ENCODE results near the gene STRN3. TPM values are rescaled to one million over a fixed set of nuclear protein-coding genes. Genes with fewer than 3 reads are reported as not detected.

Gene STRN3
- total and polyA plus RNA-seq, 10 of the 15 experiments (the other 5 are each of a cell fraction or from before 2014, with no cell fraction given), result 7.8 to 27.9 (median 14.1) TPM

DNA sequence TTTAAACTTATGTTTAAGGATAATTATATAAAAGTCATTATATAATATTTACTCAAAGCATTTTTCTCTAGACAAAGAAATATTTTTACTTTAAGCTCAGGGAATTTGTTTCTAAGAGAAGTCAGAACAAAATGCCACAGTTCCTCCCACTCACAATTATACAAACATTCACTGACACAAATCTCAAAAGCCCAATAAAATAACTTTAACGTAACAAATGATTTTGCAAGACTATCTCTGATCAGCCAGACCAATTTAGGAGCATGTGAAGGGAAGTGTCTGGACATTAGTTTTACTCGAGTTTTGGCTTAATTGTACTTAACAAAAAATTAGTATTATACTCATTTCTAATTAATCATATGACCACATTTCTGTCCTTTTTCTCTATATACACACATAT is 110.6 kb downstream of the STRN3 start:
- Histone ChIP-seq H3K9me3 (replicated peaks; ENCODE audit: control insufficient read depth, insufficient read depth, low read length) (no peaks in the 10 kb centered on the region), H3K4me3 (no peak overlapping the region), H3K4me2 (ENCODE audit: control insufficient read depth, insufficient read depth) (no peak overlapping the region), H3K4me1 (ENCODE audit: control insufficient read depth, insufficient read depth, low read length) (no peaks in the 10 kb centered on the region), H2AFZ (ENCODE audit: control insufficient read depth, low read depth, low read length) (no peak overlapping the region), H3K36me3 (ENCODE audit: control insufficient read depth in 2 of 2, insufficient read depth in 2 of 2, low read length in 1 of 2) (peaks cover 1 to 14% of the 10 kb centered on the region in 2 experiments), H3K27me3 (replicated peaks in 1 of 2; ENCODE audit: control insufficient read depth in 2 of 2, insufficient read depth in 2 of 2, low read length in 1 of 2) (no peaks in the 10 kb centered on the region), H4K20me1 (ENCODE audit: control insufficient read depth, insufficient read depth) (no peaks in the 10 kb centered on the region), H3K79me2 (ENCODE audit: control insufficient read depth, insufficient read depth, low read length) (no peaks in the 10 kb centered on the region), H3K9ac (ENCODE audit: control insufficient read depth, insufficient read depth, low read length) (no peak overlapping the region), H3K27ac (ENCODE audit: control insufficient read depth, insufficient read depth) (no peak overlapping the region)
- TF ChIP-seq SMAD5 (IDR thresholded peaks at IDR 0.05; ENCODE audit: low read depth) (no peak), BCL11A (IDR thresholded peaks at IDR 0.05; ENCODE audit: low read depth, low read length) (no peak), MTA2 (IDR thresholded peaks at IDR 0.05; ENCODE audit: low read depth) (no peak), ZNF622 (IDR thresholded peaks at IDR 0.05) (no peak)
- TF ChIP-seq, protein P1, sequence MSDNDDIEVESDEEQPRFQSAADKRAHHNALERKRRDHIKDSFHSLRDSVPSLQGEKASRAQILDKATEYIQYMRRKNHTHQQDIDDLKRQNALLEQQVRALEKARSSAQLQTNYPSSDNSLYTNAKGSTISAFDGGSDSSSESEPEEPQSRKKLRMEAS (IDR thresholded peaks at IDR 0.05; ENCODE audit: low read depth, low read length), result no peak
- TF ChIP-seq, protein P2, sequence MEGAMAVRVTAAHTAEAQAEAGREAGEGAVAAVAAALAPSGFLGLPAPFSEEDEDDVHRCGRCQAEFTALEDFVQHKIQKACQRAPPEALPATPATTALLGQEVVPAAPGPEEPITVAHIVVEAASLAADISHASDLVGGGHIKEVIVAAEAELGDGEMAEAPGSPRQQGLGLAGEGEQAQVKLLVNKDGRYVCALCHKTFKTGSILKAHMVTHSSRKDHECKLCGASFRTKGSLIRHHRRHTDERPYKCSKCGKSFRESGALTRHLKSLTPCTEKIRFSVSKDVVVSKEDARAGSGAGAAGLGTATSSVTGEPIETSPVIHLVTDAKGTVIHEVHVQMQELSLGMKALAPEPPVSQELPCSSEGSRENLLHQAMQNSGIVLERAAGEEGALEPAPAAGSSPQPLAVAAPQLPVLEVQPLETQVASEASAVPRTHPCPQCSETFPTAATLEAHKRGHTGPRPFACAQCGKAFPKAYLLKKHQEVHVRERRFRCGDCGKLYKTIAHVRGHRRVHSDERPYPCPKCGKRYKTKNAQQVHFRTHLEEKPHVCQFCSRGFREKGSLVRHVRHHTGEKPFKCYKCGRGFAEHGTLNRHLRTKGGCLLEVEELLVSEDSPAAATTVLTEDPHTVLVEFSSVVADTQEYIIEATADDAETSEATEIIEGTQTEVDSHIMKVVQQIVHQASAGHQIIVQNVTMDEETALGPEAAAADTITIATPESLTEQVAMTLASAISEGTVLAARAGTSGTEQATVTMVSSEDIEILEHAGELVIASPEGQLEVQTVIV (IDR thresholded peaks at IDR 0.05; ENCODE audit: borderline replicate concordance, partially characterized antibody), result no peak
- DNase-seq (ENCODE audit: low read depth, low spot score) (no peak), FAIRE-seq (no peak), ATAC-seq (no peak)
- 96% methylated on average over 2 of the region's 2 CpGs for WGBS (ENCODE audit: insufficient coverage, insufficient replicate concordance, low lambda C conversion rate, missing lambda C conversion rate)
- in situ Hi-C loops (cut with MboI) (no loop called here), intact Hi-C loops (cut with micrococcal nuclease; ENCODE audit: unreplicated experiment) (no loop called here)
- POLR2A ChIA-PET, result interaction anchor here (0.9 kb wide), 1 partner anchor 18 kb away, joined by 3 read pairs; no protein-coding TSS in a partner anchor
- CTCF ChIA-PET, result interaction anchor here (0.9 to 1.7 kb wide), 5 partner anchors 9 to 268 kb away, joined by 3 to 4 read pairs (median 3); no protein-coding TSS in a partner anchor
- RAD21 ChIA-PET (ENCODE audit: unreplicated experiment), result interaction anchor here (1.3 to 1.5 kb wide), 2 partner anchors 10 to 12 kb away, joined by 3 to 4 read pairs; no protein-coding TSS in a partner anchor
- no TSS peak for BruUV-seq (replicated peaks)
- SMC1A ChIA-PET (ENCODE audit: uncharacterized antibody, unreplicated experiment), result interaction anchor here (0.7 to 4.0 kb wide), 6 partner anchors 10 to 355 kb away, joined by 3 to 20 read pairs (median 3); no protein-coding TSS in a partner anchor
